ENCODE results near the gene ZNF787.

Gene ZNF787

DNA sequence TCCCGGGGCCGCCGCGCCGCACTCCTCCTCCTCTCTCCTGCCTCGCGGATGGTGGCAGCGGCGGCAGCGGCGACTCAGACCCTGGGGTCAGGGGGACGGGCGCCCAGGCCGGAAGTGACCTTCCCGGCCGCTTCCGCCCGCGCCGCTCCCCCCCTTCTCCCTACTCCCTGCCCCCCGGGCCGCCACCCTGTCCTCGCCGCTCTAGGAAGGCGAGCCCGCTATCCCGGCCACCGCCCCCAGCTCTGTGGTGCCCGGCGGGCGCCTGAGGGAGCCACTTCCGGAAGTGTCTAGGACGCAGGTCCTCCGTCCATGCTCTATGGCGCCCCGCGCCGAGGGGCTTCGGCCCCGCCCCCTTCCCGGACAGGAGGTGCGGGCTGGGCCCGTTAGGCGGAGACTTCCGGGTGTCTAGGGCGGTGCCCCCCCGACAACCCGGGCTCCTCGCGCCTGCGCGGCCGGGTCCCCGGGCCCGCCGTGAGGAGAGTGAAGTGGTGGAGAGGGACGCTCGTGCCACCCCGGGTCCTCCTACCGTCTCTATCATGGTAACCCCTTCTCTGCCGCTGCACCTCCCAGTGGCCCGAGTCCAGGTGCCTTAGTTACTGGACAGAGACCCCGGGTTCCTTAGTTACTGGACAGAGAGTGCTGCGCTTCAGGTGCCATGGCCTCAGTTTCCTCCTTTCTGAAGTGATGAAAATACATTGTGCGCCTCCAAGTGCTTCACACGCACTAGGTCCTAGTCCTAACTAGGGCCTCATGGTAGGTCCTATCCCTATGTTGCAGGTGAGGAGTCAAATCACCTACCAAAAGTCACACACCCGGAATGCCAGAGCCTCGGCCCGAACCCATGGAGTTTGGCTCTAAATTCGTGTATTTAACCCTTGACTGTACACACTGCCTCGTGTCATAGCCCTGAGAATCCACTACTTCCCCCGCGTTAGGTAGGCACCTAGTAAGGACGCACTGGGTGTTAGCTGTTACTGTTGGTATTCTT lies at the start of gene ZNF787:
TSS of gene ZNF787 (minus strand) at position 116 of the 988 bp plus-strand sequence. CDS start 18,078 bp downstream, outside the sequence.
- Histone ChIP-seq H3K36me3 (no peaks in the 10 kb centered on the region), H3K9me3 (no peaks in the 10 kb centered on the region), H3K4me1 (peaks cover 0 to 43% (median 33%) of the 10 kb centered on the region in 4 donors), H3K4me3 (peak within 1 kb of the TSS; percentile 94 to 96), H3K27me3 (no peaks in the 10 kb centered on the region), H3K27ac (peak within 1 kb of the TSS; percentile 78 to 93)
- DNase-seq: peak; percentile 98 to 99
- intact Hi-C loops (cut with DNase I; ENCODE audit: low total_unique reads): loop anchor here (2.0 kb wide), 1 partner anchor 19 kb away; the partner anchor contains the start of gene ZNF444
- TF ChIP-seq, protein P1, sequence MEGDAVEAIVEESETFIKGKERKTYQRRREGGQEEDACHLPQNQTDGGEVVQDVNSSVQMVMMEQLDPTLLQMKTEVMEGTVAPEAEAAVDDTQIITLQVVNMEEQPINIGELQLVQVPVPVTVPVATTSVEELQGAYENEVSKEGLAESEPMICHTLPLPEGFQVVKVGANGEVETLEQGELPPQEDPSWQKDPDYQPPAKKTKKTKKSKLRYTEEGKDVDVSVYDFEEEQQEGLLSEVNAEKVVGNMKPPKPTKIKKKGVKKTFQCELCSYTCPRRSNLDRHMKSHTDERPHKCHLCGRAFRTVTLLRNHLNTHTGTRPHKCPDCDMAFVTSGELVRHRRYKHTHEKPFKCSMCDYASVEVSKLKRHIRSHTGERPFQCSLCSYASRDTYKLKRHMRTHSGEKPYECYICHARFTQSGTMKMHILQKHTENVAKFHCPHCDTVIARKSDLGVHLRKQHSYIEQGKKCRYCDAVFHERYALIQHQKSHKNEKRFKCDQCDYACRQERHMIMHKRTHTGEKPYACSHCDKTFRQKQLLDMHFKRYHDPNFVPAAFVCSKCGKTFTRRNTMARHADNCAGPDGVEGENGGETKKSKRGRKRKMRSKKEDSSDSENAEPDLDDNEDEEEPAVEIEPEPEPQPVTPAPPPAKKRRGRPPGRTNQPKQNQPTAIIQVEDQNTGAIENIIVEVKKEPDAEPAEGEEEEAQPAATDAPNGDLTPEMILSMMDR (IDR thresholded peaks at IDR 0.05): no peak

DNA sequence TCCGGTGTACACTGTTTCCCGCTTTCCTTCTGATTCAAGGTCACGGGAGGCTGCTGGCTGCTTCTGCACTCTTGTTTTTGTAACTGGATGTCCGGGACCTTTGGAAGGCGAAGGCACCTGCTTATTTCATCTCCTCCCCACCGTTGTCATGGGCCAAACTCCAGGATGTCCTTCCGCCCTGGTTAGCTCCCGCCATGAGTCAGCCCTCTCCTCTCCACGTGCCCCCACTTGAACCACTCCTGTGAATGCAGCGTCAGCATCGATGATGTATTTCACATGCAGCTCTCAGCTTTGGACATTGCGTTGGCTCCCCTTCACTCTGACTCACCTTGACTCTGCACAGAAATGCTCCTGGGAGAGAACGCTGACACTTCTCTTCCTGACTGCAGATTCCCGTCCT lies 49.2 kb upstream of the ZNF787 start:
- Histone ChIP-seq H3K9me3 (no peaks in the 10 kb centered on the region), H3K27me3 (peaks cover 0 to 17% of the 10 kb centered on the region in 2 donors), H3K4me1 (no peaks in the 10 kb centered on the region), H3K27ac (no peak overlapping the region), H3K4me3 (no peak overlapping the region), H3K36me3 (no peaks in the 10 kb centered on the region)
- intact Hi-C loops (cut with DNase I; ENCODE audit: low total_unique reads): loop anchor here (5.0 kb wide), 1 partner anchor 88 kb away; no protein-coding TSS in a partner anchor
- DNase-seq: no peak
- TF ChIP-seq, protein P1 (IDR thresholded peaks at IDR 0.05): no peak

DNA sequence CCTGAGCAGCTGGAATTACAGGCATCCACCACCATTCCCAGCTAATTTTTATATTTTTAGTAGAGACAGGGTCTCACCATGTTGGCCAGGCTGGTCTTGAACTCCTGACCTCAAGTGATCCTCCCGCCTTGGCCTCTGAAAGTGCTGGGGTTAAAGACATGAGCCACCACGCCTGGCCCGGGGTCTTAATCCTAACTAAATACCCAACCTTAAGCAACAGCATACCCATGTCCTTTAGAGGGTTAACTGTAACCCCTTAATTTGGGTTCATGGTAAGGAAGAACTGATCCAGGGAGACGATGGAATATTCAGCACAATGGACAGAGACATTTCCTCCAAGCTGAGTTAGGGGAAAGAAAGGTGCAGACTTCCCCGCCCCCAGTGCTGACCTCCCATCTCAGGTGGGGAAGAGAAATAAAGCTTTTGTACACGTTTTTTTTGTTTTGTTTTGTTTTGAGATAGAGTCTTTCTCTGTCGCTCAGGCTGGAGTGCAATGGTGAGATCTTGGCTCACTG lies 46.0 kb upstream of the ZNF787 start:
- TF ChIP-seq, protein P1 (IDR thresholded peaks at IDR 0.05): no peak
- Histone ChIP-seq H3K4me1 (no peaks in the 10 kb centered on the region), H3K27me3 (no peaks in the 10 kb centered on the region), H3K36me3 (no peaks in the 10 kb centered on the region), H3K27ac (no peak overlapping the region), H3K4me3 (no peak overlapping the region), H3K9me3 (no peaks in the 10 kb centered on the region)
- no peak for DNase-seq
- intact Hi-C loops (cut with DNase I; ENCODE audit: low total_unique reads): no loop called here

DNA sequence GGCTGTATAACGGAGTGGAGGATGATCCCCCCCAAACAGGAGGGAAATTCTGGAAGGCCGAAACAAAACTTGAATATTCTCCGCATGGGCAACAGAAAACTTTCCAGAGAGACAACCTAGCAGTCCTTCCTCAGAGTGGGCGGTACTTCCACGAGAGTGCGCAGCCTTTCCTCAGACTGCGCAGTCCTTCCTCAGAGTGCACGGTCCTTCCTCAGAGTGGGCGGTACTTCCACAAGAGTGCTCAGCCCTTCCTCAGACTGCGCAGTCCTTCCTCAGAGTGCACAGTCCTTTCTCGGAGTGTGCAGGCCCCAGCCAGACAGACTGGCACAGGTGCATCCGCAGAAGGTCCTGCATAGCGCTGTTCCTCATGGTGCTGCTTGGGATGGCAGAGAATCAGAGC lies 42.0 kb upstream of the ZNF787 start:
- TF ChIP-seq, protein P1 (IDR thresholded peaks at IDR 0.05): no peak
- no peak for DNase-seq
- H3K27me3 ChIP-seq: no peaks in the 10 kb centered on the region
- H3K9me3 ChIP-seq: no peaks in the 10 kb centered on the region
- no peak overlapping the region for H3K27ac ChIP-seq
- no peak overlapping the region for H3K4me3 ChIP-seq
- no peaks in the 10 kb centered on the region for H3K4me1 ChIP-seq
- peaks cover 23 to 37% (median 33%) of the 10 kb centered on the region in 3 donors for H3K36me3 ChIP-seq
- intact Hi-C loops (cut with DNase I; ENCODE audit: low total_unique reads): no loop called here

DNA sequence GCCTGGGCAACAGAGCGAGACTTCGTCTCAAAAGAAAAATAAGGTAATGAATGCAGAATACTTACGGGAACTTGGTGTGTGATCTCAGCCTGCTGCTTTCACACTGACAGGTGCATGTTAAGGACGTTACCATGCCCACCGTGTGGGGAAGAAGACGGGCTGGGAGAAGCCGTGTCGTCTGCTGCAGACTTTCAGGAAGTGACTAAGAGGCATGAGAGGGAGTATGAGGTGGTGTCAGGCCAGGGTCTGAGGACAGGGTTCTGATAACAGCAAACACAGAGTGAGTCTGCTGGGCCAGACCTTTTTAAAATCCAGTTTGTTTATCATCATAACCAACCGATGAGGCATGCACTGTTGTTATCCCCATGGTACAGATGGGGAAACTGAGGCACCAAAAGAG lies 41.2 kb upstream of the ZNF787 start:
- H3K9me3 ChIP-seq: no peaks in the 10 kb centered on the region
- intact Hi-C loops (cut with DNase I; ENCODE audit: low total_unique reads): no loop called here
- no peak overlapping the region for H3K4me3 ChIP-seq
- DNase-seq: no peak
- H3K36me3 ChIP-seq: peaks cover 24 to 46% (median 35%) of the 10 kb centered on the region in 3 donors
- H3K4me1 ChIP-seq: no peaks in the 10 kb centered on the region
- H3K27me3 ChIP-seq: no peaks in the 10 kb centered on the region
- no peak overlapping the region for H3K27ac ChIP-seq
- TF ChIP-seq, protein P1 (IDR thresholded peaks at IDR 0.05): no peak

All from tibial artery (tissue), 4 donors.